HL-60 (cell line): ENCODE measurements around the gene CCSER1.
"Not testable (repeated sequence)": the region's sequence is repeated elsewhere in the genome, so short reads cannot be mapped to it uniquely, and the experiment has no call there.

Experiments used
- DNase-seq, 2 experiments: peaks; one replicate each; pipeline ENCODE4 v3.0.0-alpha.2; 2010 to 2020; ENCODE audit warnings: low read depth in 1 of 2, low spot score in 1 of 2
- H3K27ac ChIP-seq: fragments of 250-450 bp; sonication (Bioruptor Pico); replicated peaks from 2 replicates; pipeline ENCODE4 v1.5.1; 2020; ENCODE audit warnings: mild to moderate bottlenecking, moderate library complexity
- H3K27me3 ChIP-seq: fragments of 250-450 bp; sonication (Bioruptor Pico); 2 replicates; pipeline ENCODE4 v1.5.1; 2021; ENCODE audit warnings: mild to moderate bottlenecking, moderate library complexity; ENCODE audit not compliant: insufficient read depth, poor library complexity, severe bottlenecking
- H3K4me3 ChIP-seq: replicated peaks from 2 replicates; pipeline ENCODE4 v1.5.1; 2011; ENCODE audit warnings: mild to moderate bottlenecking, control low read depth, low read length; ENCODE audit not compliant: insufficient read depth
- GABPA ChIP-seq: IDR thresholded peaks from 2 replicates; pipeline ENCODE4 v1.6.1; 2012; ENCODE audit warnings: low read depth
- POLR2AphosphoS5 ChIP-seq: IDR thresholded peaks from 2 replicates; pipeline ENCODE4 v1.6.1; 2012; ENCODE audit warnings: low read depth
- REST ChIP-seq: IDR thresholded peaks from 2 replicates; pipeline ENCODE4 v1.6.1; 2012; ENCODE audit warnings: low read depth; ENCODE audit not compliant: insufficient replicate concordance
- SPI1 ChIP-seq: IDR thresholded peaks from 2 replicates; pipeline ENCODE4 v1.6.1; 2012; ENCODE audit warnings: low read depth, mild to moderate bottlenecking, borderline replicate concordance
- TF ChIP-seq, protein P1 (sequence below): IDR thresholded peaks from one replicate; pipeline ENCODE4 v1.5.1; 2011; ENCODE audit warnings: low read length, control low read depth, inconsistent platforms; ENCODE audit not compliant: insufficient read depth

The CCSER1 gene

GRCh38 chr4:90906239-90906638, 779.0 kb downstream of the CCSER1 start:
- Histone ChIP-seq H3K4me3 (no peak overlapping the region), H3K27ac (no peak overlapping the region), H3K27me3 (no peaks in the 10 kb centered on the region)
- TF ChIP-seq, protein P1, sequence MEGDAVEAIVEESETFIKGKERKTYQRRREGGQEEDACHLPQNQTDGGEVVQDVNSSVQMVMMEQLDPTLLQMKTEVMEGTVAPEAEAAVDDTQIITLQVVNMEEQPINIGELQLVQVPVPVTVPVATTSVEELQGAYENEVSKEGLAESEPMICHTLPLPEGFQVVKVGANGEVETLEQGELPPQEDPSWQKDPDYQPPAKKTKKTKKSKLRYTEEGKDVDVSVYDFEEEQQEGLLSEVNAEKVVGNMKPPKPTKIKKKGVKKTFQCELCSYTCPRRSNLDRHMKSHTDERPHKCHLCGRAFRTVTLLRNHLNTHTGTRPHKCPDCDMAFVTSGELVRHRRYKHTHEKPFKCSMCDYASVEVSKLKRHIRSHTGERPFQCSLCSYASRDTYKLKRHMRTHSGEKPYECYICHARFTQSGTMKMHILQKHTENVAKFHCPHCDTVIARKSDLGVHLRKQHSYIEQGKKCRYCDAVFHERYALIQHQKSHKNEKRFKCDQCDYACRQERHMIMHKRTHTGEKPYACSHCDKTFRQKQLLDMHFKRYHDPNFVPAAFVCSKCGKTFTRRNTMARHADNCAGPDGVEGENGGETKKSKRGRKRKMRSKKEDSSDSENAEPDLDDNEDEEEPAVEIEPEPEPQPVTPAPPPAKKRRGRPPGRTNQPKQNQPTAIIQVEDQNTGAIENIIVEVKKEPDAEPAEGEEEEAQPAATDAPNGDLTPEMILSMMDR: no peak
- TF ChIP-seq POLR2AphosphoS5: no peak
- TF ChIP-seq SPI1: no peak
- no peak for TF ChIP-seq REST
- TF ChIP-seq GABPA: no peak
- no peak for DNase-seq

DNA sequence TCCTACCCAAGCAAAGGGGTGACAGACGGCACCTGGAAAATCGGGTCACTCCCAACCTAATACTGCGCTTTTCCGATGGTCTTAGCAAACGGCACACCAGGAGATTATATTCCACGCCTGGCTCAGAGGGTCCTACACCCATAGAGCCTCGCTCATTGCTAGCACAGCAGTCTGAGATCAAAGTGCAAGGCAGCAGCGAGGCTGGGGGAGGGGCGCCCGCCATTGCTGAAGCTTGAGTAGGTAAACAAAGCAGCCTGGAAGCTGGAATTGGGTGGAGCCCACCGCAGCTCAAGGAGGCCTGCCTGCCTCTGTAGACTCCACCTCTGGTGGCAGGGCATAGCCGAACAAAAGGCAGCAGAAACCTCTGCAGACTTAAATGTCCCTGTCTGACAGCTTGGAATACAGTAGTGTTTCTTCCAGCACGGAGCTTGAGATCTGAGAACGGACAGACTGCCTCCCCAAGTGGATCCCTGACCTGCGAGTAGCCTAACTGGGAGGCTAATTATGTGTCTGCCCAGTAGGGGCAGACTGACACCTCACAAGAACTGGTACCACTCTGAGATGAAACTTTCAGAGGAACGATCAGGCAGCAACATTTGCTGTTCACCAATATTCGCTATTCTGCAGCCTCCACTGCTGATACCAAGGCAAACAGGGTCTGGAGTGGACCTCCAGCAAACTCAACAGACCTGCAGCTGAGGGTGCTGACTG, 784.7 kb downstream of the CCSER1 start:
- H3K27ac ChIP-seq, DNase-seq, H3K4me3 ChIP-seq, H3K27me3 ChIP-seq: not testable (repeated sequence)

GRCh38 chr4:90922174-90922573, 795.0 kb downstream of the CCSER1 start:
- Histone ChIP-seq H3K27me3 (no peaks in the 10 kb centered on the region), H3K4me3 (no peak overlapping the region), H3K27ac (no peak overlapping the region)
- TF ChIP-seq REST: no peak
- TF ChIP-seq POLR2AphosphoS5: no peak
- TF ChIP-seq, protein P1: no peak
- TF ChIP-seq SPI1: no peak
- no peak for TF ChIP-seq GABPA
- no peak for DNase-seq

DNA sequence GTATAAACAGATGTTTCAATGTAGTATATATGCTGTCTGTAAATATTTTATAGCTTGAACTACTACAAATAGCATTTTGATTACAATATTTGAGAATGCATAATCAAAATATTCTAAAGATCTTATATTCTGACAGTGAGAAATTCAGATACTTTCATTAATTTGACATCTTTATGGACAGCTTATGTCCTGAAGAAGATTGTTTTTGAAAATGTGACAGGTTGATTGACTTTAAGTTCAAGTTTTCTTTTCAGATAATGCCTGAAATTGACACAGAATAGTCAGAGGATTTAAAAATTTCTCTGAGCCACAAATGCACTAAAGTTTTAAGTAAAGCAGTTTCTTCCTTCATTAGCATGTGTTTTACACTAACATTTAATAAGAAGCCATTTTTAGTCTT, 799.8 kb downstream of the CCSER1 start:
- Histone ChIP-seq H3K4me3 (no peak overlapping the region), H3K27ac (no peak overlapping the region)

More for the DNA sequence above, 799.8 kb downstream of the CCSER1 start:
- DNase-seq: no peak
- no peaks in the 10 kb centered on the region for H3K27me3 ChIP-seq
- TF ChIP-seq REST (no peak), GABPA (no peak), SPI1 (no peak), POLR2AphosphoS5 (no peak)
- TF ChIP-seq, protein P1: no peak
